ENCODE data around the gene RXYLT1.
"Not testable (repeated sequence)": the region's sequence is repeated elsewhere in the genome, so short reads cannot be mapped to it uniquely, and the experiment has no call there.

RXYLT1 gene, protein sequence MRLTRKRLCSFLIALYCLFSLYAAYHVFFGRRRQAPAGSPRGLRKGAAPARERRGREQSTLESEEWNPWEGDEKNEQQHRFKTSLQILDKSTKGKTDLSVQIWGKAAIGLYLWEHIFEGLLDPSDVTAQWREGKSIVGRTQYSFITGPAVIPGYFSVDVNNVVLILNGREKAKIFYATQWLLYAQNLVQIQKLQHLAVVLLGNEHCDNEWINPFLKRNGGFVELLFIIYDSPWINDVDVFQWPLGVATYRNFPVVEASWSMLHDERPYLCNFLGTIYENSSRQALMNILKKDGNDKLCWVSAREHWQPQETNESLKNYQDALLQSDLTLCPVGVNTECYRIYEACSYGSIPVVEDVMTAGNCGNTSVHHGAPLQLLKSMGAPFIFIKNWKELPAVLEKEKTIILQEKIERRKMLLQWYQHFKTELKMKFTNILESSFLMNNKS
- long read RNA-seq, full-length matches to known transcripts = 29 of 66 reads
- long read RNA-seq, partial matches to known transcripts = 16 of 66 reads
- long read RNA-seq, other reads (novel, unspliced or antisense) = 21 of 66 reads

- DNase-seq (ENCODE audit: low read depth in 1 of 2, low spot score in 1 of 2) = peak; percentile 40 to 77
- H3K27me3 ChIP-seq (ENCODE audit: insufficient read depth, poor library complexity, severe bottlenecking) = no peaks in the 10 kb centered on the region
Measured at GRCh38 chr12:63779498-63780481, at the start of gene RXYLT1. Gene RXYLT1, plus strand, starts transcription at chr12:63779909. Its CDS starts 52 bp downstream, at chr12:63779961.

GRCh38 chr12:63732779-63733178, 46.9 kb upstream of the RXYLT1 start:
- H3K4me3 ChIP-seq (replicated peaks; ENCODE audit: insufficient read depth, low read length); H3K27me3 ChIP-seq (ENCODE audit: insufficient read depth, poor library complexity, severe bottlenecking); DNase-seq (ENCODE audit: low read depth in 1 of 2, low spot score in 1 of 2); H3K27ac ChIP-seq (replicated peaks): not testable (repeated sequence)

More at GRCh38 chr12:63779498-63780481, at the start of gene RXYLT1:
- Histone ChIP-seq H3K27ac (replicated peaks) (peak within 1 kb of the TSS; percentile 85), H3K4me3 (replicated peaks; ENCODE audit: insufficient read depth, low read length) (peak within 1 kb of the TSS; percentile 85)
- TF ChIP-seq CTCF (IDR thresholded peaks at IDR 0.05; ENCODE audit: insufficient read depth, low read length) (no peak), SPI1 (IDR thresholded peaks at IDR 0.05; ENCODE audit: borderline replicate concordance, low read depth) (no peak), REST (IDR thresholded peaks at IDR 0.05; ENCODE audit: insufficient replicate concordance, low read depth) (peak; percentile 50), POLR2AphosphoS5 (IDR thresholded peaks at IDR 0.05; ENCODE audit: low read depth) (peak; percentile 50; the same call in 1 of the 2 replicates), GABPA (IDR thresholded peaks at IDR 0.05; ENCODE audit: low read depth) (peak; percentile 71)

- DNase-seq (ENCODE audit: low read depth in 1 of 2, low spot score in 1 of 2); H3K27me3 ChIP-seq (ENCODE audit: insufficient read depth, poor library complexity, severe bottlenecking); H3K4me3 ChIP-seq (replicated peaks; ENCODE audit: insufficient read depth, low read length); H3K27ac ChIP-seq (replicated peaks): not testable (repeated sequence)
Measured at GRCh38 chr12:63733585-63733984, 46.1 kb upstream of the RXYLT1 start.

DNA sequence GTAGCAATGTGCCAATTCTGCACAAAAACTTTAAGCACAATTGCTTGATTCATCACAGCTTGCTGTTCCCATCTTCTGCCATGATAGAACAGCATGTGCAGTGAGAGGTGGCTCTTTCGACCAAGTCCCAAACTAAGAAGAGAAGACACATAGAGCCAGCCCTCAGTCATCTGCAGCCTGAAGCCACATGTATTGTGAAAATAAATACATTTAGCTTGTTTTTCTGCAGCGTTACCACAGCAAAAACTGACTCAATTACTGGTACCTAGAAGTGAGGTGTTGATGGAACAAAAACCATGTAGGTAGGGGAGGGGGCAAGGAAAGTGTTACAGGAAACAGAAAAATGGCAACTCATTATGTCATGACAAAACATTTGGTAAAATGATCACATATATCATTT, 39.2 kb upstream of the RXYLT1 start:
- DNase-seq (ENCODE audit: low read depth in 1 of 2, low spot score in 1 of 2); H3K27ac ChIP-seq (replicated peaks); H3K4me3 ChIP-seq (replicated peaks; ENCODE audit: insufficient read depth, low read length); H3K27me3 ChIP-seq (ENCODE audit: insufficient read depth, poor library complexity, severe bottlenecking): not testable (repeated sequence)

- not testable (repeated sequence) for H3K27ac ChIP-seq (replicated peaks); DNase-seq (ENCODE audit: low read depth in 1 of 2, low spot score in 1 of 2); H3K4me3 ChIP-seq (replicated peaks; ENCODE audit: insufficient read depth, low read length); H3K27me3 ChIP-seq (ENCODE audit: insufficient read depth, poor library complexity, severe bottlenecking)
Measured at GRCh38 chr12:63741431-63741830, 38.3 kb upstream of the RXYLT1 start.

- not testable (repeated sequence) for H3K27ac ChIP-seq (replicated peaks); H3K27me3 ChIP-seq (ENCODE audit: insufficient read depth, poor library complexity, severe bottlenecking); DNase-seq (ENCODE audit: low read depth in 1 of 2, low spot score in 1 of 2); H3K4me3 ChIP-seq (replicated peaks; ENCODE audit: insufficient read depth, low read length)
Measured at GRCh38 chr12:63744110-63744509, 35.6 kb upstream of the RXYLT1 start.

GRCh38 chr12:63746470-63746869, 33.2 kb upstream of the RXYLT1 start:
- H3K27ac ChIP-seq (replicated peaks); H3K4me3 ChIP-seq (replicated peaks; ENCODE audit: insufficient read depth, low read length); DNase-seq (ENCODE audit: low read depth in 1 of 2, low spot score in 1 of 2); H3K27me3 ChIP-seq (ENCODE audit: insufficient read depth, poor library complexity, severe bottlenecking): not testable (repeated sequence)

DNA sequence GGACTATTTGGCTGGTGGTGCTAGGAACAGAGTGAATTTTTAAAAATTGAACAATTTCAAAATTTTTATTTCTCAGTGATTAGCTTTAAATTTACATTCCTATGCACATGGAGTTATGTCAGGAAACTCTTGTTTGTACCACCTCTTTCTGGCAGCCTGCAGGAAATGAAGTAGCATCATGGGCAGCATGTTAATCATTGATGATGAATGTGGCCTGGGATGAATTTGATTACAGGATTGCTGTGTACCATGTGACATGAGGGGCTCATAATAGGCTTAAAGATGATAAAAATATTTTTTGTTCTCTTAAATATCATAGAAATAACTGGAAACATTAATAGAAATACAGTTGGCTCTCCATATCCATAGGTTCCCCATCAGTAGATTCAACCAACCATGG, 32.6 kb upstream of the RXYLT1 start:
- not testable (repeated sequence) for H3K27ac ChIP-seq (replicated peaks); DNase-seq (ENCODE audit: low read depth in 1 of 2, low spot score in 1 of 2); H3K27me3 ChIP-seq (ENCODE audit: insufficient read depth, poor library complexity, severe bottlenecking); H3K4me3 ChIP-seq (replicated peaks; ENCODE audit: insufficient read depth, low read length)

All from HL-60 (cell line).